Activated CD8-positive, alpha-beta memory T cell treated with anti-CD3 and anti-CD28 coated beads for 1 hour (primary cell): Measurements from ENCODE around the gene RGS11.

Experiments used
- DNase-seq, 2 donors: peaks; one replicate each; pipeline ENCODE4 v3.0.0-alpha.2; 2020; ENCODE audit warnings: low read depth in 1 of 2; ENCODE audit errors: extremely low read depth in 1 of 2

Gene RGS11

DNA sequence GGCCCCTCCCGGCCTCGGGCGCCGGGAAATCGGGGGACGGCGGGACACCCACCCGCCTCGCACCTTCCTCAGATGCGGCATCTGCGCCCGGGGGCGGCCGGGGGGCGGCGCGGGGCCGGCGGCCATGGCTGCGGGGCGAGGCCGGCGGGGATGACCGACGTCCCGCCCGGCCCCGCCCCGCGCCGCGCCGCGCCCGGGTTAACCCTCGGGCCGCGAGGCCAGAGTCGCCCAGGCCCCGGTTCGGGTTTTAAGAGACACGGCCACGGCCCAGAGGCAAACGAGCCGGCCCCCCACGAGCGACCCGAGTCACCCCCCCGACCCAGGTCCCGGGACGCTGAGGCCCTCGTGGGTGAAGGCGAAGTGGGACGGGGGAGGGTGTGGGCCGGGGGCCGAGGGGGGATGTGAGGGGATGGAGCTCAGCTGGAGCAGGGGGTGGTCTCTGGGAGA lies at the start of gene RGS11:
Gene RGS11 (minus strand): TSS at position 159 of the 447 bp plus-strand sequence. CDS start 33 bp downstream, at position 126.
- DNase-seq = no peak

DNA sequence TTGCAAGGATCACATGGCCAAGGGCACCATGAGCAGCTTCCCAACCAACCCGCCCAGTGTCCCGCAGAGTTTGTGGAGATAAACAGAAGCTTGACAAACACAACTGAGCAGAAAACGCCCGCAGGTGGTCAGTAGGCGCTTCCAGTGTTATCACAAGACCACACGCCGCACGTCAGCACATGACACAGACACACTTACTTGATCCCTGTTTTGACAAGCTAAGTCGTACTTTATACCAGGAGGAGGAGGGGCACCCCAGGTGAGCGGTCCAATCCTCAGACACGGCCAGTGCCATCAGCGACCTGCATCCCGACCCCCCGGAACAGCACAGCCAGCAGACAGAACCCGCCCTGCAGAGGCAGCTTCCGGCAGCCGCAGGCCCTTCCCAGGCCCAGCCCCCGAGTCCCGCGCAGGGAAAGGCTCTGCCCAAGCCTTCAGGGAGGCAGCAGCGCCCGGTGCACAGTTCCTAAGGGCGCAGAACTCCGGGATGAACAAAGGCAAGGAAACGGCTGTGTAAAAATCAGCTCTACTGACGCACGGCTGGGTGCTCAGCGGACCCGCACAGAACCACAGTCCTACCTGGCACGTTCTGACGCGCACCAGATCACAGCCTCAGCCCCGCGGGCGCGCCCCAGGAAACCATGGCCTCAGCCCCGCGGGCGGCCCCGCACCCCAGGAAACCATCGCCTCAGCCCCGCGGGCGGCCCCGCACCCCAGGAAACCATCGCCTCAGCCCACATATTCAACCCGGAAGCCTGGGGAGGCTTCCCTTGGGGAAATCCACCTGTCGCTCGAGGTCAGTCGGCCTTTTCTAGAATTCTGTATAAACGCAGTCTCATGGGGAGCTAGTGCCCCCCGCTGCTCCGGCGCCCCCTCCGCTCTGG lies 48.9 kb upstream of the RGS11 start:
- peak; percentile 40 to 44 for DNase-seq

DNA sequence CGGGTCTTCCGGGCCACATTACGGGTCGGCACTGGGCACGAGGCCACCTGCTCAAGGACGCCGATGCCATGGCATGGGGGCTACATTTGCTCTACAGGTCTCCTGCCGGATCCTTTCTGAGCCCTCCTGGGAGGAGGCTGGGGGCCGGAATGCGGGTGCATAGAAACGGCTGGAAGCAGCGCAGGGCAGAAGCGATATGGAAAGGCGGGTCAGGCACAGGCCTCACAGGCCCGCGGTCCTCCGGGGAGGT lies 48.4 kb upstream of the RGS11 start:
- no peak for DNase-seq

DNA sequence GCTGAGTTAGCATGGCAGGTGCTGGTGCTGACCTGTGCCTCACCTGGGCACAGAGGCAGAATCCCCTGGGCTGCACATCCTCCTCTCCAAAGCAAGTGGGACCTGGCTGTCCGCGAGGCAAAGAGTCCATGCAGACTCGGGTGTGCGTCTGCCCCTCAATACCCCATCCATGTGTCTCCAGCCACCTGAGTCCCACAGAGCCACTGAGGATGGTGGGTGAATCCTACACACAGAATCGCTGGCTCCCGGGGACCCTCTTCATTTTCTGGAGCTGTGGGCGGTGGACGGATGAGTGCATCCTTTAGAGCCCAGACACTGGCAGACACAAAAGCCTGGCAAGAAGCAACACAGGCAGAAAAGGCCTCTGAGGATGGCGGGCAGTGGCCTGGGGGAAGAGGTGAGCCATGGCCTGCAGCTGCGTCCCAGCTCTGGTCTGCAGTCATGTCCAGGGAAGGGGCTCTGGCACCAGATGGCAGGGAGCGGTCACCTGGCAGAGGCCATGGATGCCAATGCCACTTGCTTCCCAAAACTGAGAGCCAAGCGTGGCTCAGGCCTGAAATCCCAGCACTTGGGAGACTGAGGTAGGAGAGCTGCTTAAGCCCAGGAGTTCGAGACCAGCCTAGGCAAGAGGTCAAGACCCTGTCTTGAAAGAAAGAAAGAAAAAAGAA lies 46.9 kb upstream of the RGS11 start:
- DNase-seq = no peak

DNA sequence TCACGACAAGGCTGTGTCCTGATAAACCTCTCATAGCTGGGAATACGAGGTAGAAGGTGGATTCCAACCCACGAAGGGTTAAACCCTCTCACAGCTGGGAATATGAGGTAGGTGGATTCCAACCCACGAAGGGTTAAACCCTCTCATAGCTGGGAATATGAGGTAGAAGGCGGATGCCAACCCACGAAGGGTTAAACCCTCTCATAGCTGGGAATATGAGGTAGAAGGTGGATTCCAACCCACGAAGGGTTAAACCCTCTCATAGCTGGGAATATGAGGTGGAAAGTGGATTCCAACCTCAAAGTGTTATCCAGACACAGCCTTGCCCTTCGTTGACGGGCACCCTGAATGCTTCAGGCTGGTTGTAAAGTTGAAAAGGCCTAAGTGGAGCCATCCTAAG lies 45.8 kb upstream of the RGS11 start:
- DNase-seq = no peak

DNA sequence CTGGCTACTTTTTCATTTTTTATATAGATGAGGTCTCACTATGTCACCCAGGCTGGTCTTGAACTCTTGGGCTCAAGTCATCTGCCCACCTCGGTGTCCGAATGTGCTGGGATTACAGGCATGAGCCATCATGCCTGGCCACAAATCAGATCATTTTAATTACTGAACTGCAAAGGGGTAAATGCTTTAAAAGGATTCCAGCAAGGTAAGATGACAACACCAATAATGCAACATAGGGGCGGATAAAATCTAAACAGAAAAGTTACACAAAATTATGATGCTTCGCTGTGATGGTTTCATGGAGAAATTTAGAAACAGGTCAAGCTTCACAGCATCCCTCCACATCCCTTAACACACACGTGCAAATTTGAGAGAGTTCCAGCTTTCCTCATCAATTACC lies 44.5 kb upstream of the RGS11 start:
- no peak for DNase-seq

DNA sequence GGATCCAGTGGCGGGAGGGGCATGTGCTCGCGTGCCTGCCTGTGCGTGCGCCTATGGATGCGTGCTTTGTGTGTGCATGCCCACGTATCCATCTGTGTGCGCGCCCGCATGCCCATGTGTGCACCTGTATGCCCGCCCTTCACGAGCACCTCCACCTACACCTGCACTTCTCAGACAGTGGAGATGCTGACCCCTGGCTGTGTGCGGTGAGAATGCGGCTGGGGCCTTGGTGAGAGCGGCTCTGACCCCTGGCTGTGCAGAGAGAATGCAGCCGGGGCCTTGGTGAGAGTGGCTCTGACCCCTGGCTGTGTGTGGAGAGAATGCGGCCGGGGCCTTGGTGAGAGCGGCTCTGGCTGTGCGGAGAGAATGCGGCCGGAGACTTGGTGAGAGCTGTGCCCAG lies 42.9 kb upstream of the RGS11 start:
- DNase-seq = no peak

DNA sequence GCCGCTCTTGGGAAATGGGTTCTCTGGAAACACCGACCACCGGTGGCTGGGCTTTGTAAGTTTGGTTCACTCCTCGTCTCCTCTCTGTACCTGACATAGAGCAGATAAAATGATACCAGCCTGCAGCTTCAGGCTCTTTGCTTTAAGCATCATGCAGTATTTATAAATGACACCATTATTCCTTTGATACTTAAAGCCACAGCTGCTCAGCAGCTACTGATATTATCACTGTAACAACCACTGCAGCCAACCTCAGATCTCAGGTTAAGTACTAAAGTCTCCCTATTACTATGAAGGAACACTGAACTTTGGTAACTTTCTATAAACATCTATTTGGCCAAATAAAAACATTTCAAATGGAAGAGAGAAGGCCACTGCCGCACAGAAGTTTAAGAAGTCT lies 41.8 kb upstream of the RGS11 start:
- no peak for DNase-seq

DNA sequence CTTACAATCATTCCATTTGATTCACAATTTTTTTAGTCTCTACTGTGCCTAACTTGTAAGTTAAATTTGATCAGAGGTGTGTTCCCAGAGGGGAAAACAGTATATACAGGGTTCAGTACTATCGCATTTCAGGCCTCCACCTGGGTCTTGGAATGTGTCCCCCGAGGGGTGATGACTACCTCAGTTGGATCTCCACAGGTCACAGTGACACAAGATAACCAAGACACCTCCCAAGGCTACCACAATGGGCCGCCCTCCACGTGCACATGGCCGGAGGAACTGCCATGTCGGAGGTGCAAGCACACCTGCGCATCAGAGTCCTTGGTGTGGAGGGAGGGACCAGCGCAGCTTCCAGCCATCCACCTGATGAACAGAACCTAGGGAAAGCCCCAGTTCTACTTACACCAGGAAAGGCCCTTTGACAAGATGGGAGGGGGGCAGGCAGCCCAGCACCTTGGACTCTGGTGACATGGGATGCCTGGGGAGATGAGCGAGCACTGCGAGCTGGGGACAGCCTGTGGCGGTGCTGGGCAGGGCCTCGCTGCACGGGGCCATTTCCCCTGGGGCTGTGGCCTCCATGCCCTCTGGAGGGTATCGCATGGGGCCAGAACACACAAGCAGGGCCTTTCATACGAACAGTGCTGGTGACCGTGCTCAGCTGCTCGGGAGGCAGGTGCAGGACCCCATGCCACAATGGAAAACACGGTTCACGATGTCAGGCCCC lies 41.2 kb upstream of the RGS11 start:
- no peak for DNase-seq

DNA sequence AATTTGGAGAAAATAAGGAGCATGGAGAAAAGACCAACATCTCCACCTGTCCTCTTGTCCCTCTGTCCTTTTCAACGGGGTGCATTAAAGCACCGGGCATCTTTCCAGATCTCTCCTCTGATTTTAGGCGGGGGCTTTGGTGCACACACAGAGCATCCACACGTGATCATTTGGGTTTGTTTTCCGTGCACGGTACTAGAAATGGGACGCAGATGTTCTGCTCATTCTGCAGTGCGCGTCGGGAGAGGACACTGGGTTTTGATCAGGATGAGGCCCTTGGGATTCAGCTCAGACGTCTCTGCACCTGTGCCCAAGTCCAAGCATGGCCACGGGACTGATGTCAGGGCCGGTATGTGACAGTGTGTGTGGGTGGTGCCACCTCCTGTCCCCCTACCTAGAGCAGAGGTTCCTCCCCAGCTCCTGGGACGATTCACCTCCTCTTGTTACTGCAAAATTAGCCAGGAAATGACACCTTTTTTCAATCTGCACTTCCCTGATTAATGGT lies 39.1 kb upstream of the RGS11 start:
- no peak for DNase-seq

DNA sequence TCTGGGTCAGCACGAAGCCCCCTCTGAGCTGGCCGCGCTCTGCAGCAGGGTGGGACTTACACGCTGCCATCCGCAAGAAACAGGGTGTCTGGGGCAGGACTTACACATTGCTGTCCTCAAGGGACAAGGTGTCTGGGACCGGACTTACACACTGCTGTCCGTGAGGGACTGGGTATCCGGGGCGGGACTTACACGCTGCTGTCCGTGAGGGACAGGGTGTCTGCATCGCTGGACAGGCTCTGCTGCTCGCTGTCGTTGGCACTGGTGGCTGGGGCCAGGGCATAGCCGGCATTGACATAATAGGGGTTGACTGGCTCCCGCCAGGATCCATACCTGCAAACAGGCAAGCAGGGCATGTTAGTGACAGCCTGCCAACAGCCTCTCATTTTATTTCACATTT lies 38.6 kb upstream of the RGS11 start:
- no peak for DNase-seq

DNA sequence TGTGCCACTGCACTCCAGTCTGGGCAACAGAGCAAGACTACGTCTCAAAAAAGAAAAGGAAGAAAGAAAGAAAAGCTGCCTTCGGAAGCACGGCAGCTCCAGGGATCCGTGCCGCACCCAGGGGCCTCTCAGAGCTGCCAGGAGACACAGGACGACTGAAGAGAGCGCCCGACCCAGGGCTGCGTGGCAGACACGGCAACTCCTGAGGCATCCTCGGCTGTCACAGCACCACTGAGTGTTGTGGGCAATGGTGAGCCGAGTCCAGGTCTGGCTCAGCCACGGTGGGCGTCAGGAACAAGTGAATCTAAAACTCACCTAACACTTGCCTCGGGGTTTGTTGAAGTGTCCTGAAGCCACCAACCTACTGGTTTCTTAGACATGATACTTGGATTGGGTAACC lies 36.0 kb upstream of the RGS11 start:
- no peak for DNase-seq

DNA sequence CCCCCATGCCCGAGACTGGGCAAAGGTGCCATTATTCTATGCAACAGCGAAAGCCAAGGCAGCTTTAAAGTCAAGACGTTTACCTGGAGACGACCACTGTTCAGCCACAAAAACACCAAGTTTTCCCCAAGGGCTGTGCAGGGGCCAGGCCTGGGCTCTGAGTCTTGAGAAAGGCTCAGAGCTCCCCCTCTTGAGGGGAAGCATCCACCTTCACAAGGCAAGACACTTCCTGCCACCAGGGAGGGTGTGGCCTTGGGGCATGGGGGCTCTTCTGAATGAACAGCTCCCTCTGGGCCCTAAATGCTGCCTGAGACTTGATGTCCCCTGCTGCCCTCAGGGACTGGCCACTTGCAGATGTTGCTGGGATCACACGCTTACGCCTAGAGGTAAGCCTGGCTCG lies 33.7 kb upstream of the RGS11 start:
- no peak for DNase-seq

DNA sequence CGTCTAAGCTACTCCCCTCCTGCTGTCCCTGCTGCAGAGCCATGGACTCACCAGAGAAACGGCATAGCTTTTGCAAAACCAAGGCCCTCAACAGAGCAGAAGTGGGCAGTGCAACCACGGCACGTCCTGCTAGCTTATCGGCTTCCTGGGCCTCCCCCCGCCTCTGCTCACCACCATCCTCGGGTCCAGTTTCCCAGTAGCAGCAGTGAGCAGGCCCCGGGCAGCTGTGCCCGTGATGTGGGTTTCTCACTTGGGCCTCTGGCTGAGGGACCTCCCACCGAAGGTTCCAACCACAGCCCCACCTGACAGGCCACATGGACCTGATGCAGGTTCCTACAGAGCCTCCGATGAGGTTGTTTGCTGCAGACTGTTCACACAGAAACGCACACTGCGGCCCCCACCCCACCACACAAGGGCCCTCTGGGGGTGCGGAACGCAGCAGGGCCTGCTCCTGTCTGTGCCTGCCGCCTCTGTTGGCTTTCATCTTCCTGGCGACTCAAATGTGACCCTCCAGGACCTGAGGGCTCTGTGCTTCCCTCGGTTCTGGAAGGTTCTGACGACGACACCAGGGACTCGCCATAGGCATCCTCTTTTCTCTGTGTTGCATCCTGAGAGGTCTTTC lies 32.1 kb upstream of the RGS11 start:
- DNase-seq = no peak

DNA sequence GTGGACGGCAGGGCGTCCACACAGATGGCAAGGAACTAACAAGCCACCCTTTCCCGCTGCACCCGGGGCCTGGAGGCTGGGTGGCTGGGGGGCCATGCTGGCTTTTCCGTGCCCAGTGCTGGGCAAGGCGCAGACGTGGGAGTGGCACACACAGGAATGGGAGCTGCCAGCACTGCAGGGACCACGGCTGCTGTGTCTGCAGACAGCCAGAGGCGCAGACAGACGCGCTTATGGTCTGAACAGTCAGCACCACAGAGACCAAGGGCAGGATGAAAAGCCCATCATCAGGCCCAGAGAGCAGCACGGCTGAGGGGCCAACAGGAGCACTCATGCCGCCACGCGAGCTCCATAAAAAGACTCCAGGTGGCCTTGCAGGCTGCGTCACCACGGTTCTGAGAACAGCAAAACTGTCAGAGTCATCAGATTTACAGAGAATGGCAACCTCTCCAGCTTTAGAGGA lies 31.2 kb upstream of the RGS11 start:
- DNase-seq = no peak

DNA sequence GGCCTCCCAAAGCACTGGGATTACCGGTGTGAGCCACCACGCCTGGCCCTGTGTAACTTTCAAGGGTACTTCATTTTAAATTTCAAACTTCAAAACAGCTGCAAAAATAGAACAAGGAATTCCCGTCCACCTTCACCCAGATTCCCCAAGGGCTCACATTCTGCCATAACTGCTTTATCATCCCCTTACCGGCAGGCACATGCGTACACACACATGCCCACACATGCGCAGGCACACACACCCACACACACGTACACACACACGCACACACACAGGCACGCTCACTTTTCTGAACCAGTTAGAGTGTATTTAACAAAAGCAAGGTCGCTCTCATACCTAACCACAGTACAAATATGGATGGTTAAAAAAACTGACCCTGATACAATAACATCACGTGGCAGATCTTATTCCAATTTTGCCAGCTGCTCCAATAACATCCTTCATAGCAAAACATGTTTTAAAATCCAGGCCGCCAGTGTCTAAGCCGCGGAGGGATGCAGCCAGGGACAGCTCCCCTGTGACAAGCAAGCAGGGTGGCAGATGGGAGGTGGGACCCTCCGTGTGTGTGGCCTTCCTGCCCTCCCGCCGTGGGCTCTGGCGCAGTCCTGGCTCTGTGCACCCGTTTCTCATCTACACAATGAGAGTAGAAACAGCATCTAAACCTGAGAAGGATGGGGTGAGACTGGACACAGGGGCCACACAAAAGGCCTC lies 30.3 kb upstream of the RGS11 start:
- no peak for DNase-seq

DNA sequence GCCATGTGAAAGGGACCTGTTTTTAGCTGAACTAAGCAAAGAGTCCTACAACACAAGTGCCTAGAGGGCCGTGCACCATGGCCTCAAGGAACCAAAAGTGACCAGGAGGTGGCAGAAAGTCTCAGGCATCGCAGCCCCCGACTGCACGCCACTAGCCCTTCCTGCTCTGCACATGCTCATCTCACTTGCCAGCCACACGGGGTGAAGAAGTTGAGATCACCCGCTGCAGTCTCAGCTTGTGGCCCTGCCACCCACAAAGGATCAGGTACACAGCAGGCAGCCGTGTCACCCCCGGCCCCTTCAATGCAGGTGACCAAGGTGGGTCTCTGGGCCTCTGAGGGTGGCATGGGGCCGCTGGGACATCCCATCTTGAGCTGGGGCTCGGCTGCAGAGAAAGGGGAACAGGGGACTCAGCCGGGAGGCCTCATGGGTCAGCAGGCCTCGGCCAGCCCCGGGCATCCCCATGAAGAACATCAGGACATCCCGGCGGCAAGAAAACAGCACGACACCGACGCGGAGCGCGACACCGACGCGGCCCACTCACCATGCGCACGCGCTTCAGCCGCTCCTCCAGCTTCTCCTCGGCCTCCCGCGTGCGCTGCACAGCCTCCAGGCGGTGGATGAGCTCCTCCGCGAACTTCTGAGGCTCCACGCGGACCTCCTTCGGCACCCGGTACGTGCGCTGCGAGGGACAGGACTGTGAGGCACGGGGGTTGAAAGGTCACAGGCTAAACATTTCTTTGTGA lies 28.2 kb upstream of the RGS11 start:
- DNase-seq = no peak

DNA sequence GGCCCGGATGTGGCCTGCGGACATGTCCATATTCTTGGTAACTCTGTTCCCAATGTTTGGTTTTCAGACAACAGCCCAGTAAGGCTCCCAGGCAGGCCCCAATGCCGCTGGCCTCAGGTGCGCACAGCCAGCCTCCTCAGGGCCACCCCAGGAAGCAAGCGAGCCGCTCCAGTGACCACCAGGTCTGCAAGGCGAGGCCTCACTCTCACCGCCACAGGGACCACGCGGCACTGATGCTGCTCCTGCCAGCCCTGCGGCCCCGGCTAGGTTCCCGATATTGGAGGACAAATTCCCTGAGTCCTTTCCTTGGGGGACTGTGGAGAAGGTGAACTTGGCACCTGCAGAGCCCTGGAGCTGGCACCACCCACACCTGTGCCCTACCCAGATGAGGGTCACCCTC lies 26.2 kb upstream of the RGS11 start:
- DNase-seq = no peak

DNA sequence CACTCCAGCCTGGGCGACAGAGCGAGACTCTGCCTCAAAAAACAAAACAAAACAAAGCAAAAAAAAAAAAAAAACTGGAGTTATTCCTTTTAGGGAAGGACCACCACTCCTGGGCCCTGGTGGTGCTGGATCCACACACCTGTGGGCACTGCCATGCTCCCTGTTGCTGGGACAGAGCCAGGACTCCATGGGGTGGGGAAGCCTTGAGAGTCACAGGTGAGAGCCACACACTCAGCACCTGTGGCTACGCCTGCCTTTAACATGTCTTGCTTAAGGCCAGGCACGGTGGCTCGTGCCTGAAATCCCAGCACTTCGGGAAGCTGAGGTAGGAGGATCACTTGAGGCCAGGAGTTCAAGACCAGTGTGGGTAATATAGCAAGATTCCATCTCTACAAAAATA lies 25.5 kb upstream of the RGS11 start:
- no peak for DNase-seq

DNA sequence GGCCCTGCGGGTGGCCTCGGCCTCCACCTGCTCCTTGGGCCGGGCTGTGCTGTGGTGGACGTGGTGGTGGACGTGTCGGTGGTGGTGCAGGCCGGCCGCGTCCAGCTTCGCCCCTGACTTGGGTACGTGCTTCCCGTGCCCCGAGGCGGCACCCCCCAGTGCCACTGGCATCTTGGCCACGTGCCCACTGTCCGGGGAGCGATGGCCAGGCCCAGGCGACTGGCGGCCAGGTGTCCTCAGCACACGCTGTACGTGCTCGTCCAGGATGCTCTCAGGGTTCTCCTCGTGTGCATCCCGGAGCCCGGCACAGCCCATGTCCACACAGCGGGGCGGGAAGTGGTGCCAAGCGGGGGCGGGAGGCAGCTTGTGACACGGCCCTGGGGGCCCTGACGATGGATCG lies 22.1 kb upstream of the RGS11 start:
- no peak for DNase-seq
